ENCODE results near the gene MAPKBP1. TPM values are rescaled to one million over a fixed set of nuclear protein-coding genes. Genes with fewer than 3 reads are reported as not detected.

The MAPKBP1 gene
- total and polyA plus RNA-seq, 2 of the 8 experiments (the other 6 are each of a cell fraction or from before 2014, with no cell fraction given), result 4.3 to 11.3 TPM

DNA sequence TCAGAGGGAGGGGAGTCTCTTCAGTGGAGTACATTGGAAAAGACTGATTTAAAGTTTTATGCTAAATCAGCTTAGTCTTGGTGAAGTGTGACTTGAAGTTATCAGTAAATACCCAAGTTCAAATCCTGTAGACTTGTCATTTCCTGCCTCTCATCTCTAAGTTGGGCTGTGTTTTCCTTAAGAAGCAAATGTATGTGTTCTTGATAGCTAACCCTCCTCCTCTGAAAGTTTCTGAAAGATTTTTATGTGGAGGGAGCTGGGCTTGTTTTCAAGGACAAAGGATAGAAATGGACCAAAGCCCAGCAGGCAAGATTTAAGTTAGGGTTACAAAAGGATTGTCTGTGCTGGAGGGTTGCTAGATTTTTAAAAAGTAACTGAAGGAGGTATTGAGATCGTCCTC lies 4.2 kb downstream of the MAPKBP1 start:
- Histone ChIP-seq H3K14ac (ENCODE audit: insufficient read length) (no peak overlapping the region), H2AK5ac (ENCODE audit: low read depth, low read length) (no peak overlapping the region), H4K5ac (ENCODE audit: insufficient read length, low read depth, low read length) (no peak overlapping the region), H2BK120ac (replicated peaks; ENCODE audit: low read depth, low read length) (no peak overlapping the region), H3K36me3 (ENCODE audit: control insufficient read depth in 2 of 4, insufficient read depth in 4 of 4, low read length in 3 of 4) (no peaks in the 10 kb centered on the region), H4K20me1 (replicated peaks in 1 of 2; ENCODE audit: control insufficient read depth in 1 of 2, insufficient read depth in 2 of 2, low read length in 2 of 2) (no peaks in the 10 kb centered on the region), H2BK20ac (ENCODE audit: low read length) (no peak overlapping the region), H3K4ac (replicated peaks; ENCODE audit: insufficient read length, low read depth, low read length) (no peak overlapping the region), H3K56ac (replicated peaks; ENCODE audit: insufficient read length, low read depth, low read length) (no peak overlapping the region), H3K18ac (ENCODE audit: extremely low read depth, low read length) (no peak overlapping the region), H4K91ac (replicated peaks; ENCODE audit: insufficient read length, low read length) (no peak overlapping the region), H3K4me2 (ENCODE audit: insufficient read depth in 1 of 2, low read depth in 2 of 2, low read length in 2 of 2) (no peak overlapping the region), H4K8ac (ENCODE audit: extremely low read depth, insufficient read depth, low read length) (no peak overlapping the region), H3K23me2 (ENCODE audit: low read depth, low read length) (peaks cover 15% of the 10 kb centered on the region), H3K27ac (ENCODE audit: low read depth, low read length) (no peak overlapping the region), H3K79me2 (ENCODE audit: control insufficient read depth in 1 of 2, insufficient read depth in 2 of 2, low read length in 2 of 2) (peaks cover 0 to 12% of the 10 kb centered on the region in 2 experiments; a peak in 2 of 4 replicates), H3K9me3 (ENCODE audit: insufficient read depth in 2 of 2, low read depth in 1 of 2, low read length in 1 of 2) (no peaks in the 10 kb centered on the region), H3K23ac (ENCODE audit: insufficient read length) (no peak overlapping the region), H3K9ac (replicated peaks in 1 of 4; ENCODE audit: extremely low read depth in 1 of 4, low read depth in 3 of 4, low read length in 3 of 4) (no peak overlapping the region), H3K4me3 (ENCODE audit: extremely low read depth in 1 of 4, insufficient read depth in 2 of 4, low read depth in 3 of 4, low read length in 4 of 4) (no peak overlapping the region), H2BK15ac (ENCODE audit: low read length) (no peak overlapping the region), H2BK12ac (ENCODE audit: low read depth, low read length) (no peak overlapping the region), H3K27me3 (replicated peaks in 1 of 4; ENCODE audit: control insufficient read depth in 3 of 4, extremely low read depth in 1 of 4, insufficient read depth in 3 of 4, low read length in 3 of 4) (no peaks in the 10 kb centered on the region), H3K79me1 (ENCODE audit: low read depth, low read length) (no peaks in the 10 kb centered on the region; the same call in 1 of the 2 replicates), H2BK5ac (ENCODE audit: low read depth, low read length) (no peak overlapping the region), H3K4me1 (replicated peaks in 1 of 4; ENCODE audit: control insufficient read depth in 3 of 4, insufficient read depth in 4 of 4, low read length in 3 of 4) (peaks cover 2 to 28% (median 10%) of the 10 kb centered on the region in 4 experiments; a peak in 6 of 7 replicates), H2AFZ (ENCODE audit: low read length) (no peak overlapping the region)
- FAIRE-seq (no peak), DNase-seq (ENCODE audit: low read depth in 1 of 2, low spot score in 2 of 2) (no peak)
- 83% methylated on average over 1 of the region's 1 CpG; no CpG with 5 or more reads in 1 of the 2 experiments for WGBS, 2 experiments (ENCODE audit: extremely low coverage in 1 of 2, insufficient coverage in 1 of 2, insufficient read length in 1 of 2, insufficient replicate concordance in 2 of 2, low coverage in 1 of 2, low lambda C conversion rate in 2 of 2, missing lambda C conversion rate in 1 of 2)
- CTCF ChIA-PET (ENCODE audit: partially characterized antibody), result interaction anchor here (0.9 to 9.3 kb wide), 6 partner anchors 10 to 105 kb away, joined by 3 to 283 read pairs (median 4); no protein-coding TSS in a partner anchor
- POLR2A ChIA-PET (ENCODE audit: partially characterized antibody), result no interaction called here
- TF ChIP-seq CREB1 (IDR thresholded peaks at IDR 0.05), result no peak
- TF ChIP-seq, protein P1, sequence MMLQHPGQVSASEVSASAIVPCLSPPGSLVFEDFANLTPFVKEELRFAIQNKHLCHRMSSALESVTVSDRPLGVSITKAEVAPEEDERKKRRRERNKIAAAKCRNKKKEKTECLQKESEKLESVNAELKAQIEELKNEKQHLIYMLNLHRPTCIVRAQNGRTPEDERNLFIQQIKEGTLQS (IDR thresholded peaks at IDR 0.05; ENCODE audit: insufficient read depth, low read depth, low read length), result no peak
- no peak for TF ChIP-seq YY1 (IDR thresholded peaks at IDR 0.05; ENCODE audit: low read depth, low read length)
- TF ChIP-seq, protein P2, sequence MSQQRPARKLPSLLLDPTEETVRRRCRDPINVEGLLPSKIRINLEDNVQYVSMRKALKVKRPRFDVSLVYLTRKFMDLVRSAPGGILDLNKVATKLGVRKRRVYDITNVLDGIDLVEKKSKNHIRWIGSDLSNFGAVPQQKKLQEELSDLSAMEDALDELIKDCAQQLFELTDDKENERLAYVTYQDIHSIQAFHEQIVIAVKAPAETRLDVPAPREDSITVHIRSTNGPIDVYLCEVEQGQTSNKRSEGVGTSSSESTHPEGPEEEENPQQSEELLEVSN (IDR thresholded peaks at IDR 0.05), result no peak
- TF ChIP-seq SUZ12 (IDR thresholded peaks at IDR 0.05; ENCODE audit: low read length), result no peak
- no peak for TF ChIP-seq JUND (IDR thresholded peaks at IDR 0.05; ENCODE audit: low read length)
- no peak for TF ChIP-seq RBBP5 (IDR thresholded peaks at IDR 0.05; ENCODE audit: borderline replicate concordance, low read depth, low read length)
- TF ChIP-seq KDM4A (IDR thresholded peaks at IDR 0.05; ENCODE audit: low read depth, low read length, severe bottlenecking), result no peak
- no peak for TF ChIP-seq POLR2AphosphoS5 (IDR thresholded peaks at IDR 0.05; ENCODE audit: low read depth, low read length)
- no peak for TF ChIP-seq SP2 (IDR thresholded peaks at IDR 0.05; ENCODE audit: low read length)
- no peak for TF ChIP-seq CBX8 (IDR thresholded peaks at IDR 0.05; ENCODE audit: borderline replicate concordance, low read depth, low read length)
- TF ChIP-seq MAFK (IDR thresholded peaks at IDR 0.05; ENCODE audit: low read depth, low read length), result no peak
- no peak for TF ChIP-seq SAP30 (IDR thresholded peaks at IDR 0.05; ENCODE audit: insufficient read depth, insufficient replicate concordance, low read length)
- no peak for TF ChIP-seq HDAC6 (IDR thresholded peaks at IDR 0.05; ENCODE audit: low read depth, low read length)

Measured in H1 (cell line).